Liver (tissue), 9 donors: ENCODE data around the gene MRPL21. TPM values are rescaled to one million over a fixed set of nuclear protein-coding genes. Genes with fewer than 3 reads are reported as not detected.
A peak's percentile ranks its signal among the peaks of the same experiment; 100 is the strongest.

Source experiments
- DNase-seq: peaks from one replicate; pipeline ENCODE4 v3.0.0-alpha.2; 2017; ENCODE audit warnings: low spot score
- H3K27ac ChIP-seq, 2 donors: one replicate each; pipeline ENCODE4 v1.7.0; 2013; ENCODE audit warnings: inconsistent platforms in 2 of 2, low read length in 2 of 2, control low read depth in 1 of 2, low read depth in 1 of 2, mild to moderate bottlenecking in 1 of 2
- H3K27me3 ChIP-seq, 4 donors: one replicate each; pipeline versions ENCODE4 v1.6.1 to v1.7.0; 2013; ENCODE audit warnings: low read length in 3 of 4, inconsistent platforms in 1 of 4, mild to moderate bottlenecking in 1 of 4, moderate library complexity in 1 of 4; ENCODE audit not compliant: control insufficient read depth in 4 of 4, insufficient read depth in 4 of 4
- H3K36me3 ChIP-seq, 4 donors: one replicate each; pipeline versions ENCODE4 v1.6.1 to v1.7.0; 2013; ENCODE audit warnings: low read length in 3 of 4, mild to moderate bottlenecking in 3 of 4, low read depth in 1 of 4, moderate library complexity in 1 of 4; ENCODE audit not compliant: control insufficient read depth in 4 of 4, insufficient read depth in 3 of 4
- H3K4me1 ChIP-seq, 4 donors: one replicate each; pipeline versions ENCODE4 v1.6.1 to v1.7.0; 2013; ENCODE audit warnings: low read length in 3 of 4, mild to moderate bottlenecking in 3 of 4, moderate library complexity in 1 of 4; ENCODE audit not compliant: control insufficient read depth in 4 of 4, insufficient read depth in 4 of 4
- H3K4me3 ChIP-seq, 3 donors: one replicate each; pipeline versions ENCODE4 v1.6.1 to v1.7.0; 2013; ENCODE audit warnings: low read length in 3 of 3, control low read depth in 1 of 3, low read depth in 1 of 3, mild to moderate bottlenecking in 1 of 3
- H3K9ac ChIP-seq, 2 donors: one replicate each; pipeline ENCODE4 v1.7.0; 2013; ENCODE audit warnings: low read length in 2 of 2, mild to moderate bottlenecking in 2 of 2, moderate library complexity in 2 of 2, control low read depth in 1 of 2, low read depth in 1 of 2
- H3K9me3 ChIP-seq, 4 donors: one replicate each; pipeline versions ENCODE4 v1.6.1 to v1.7.0; 2013; ENCODE audit warnings: low read length in 3 of 4; ENCODE audit not compliant: control insufficient read depth in 4 of 4
- EGR1 ChIP-seq, 2 donors: IDR thresholded peaks; 2 replicates each; pipeline ENCODE4 v1.6.1; 2016 to 2018; ENCODE audit warnings: antibody characterized with exemption in 2 of 2, low read depth in 2 of 2
- FOXA1 ChIP-seq: IDR thresholded peaks from 2 replicates; pipeline ENCODE4 v1.6.1; 2016; ENCODE audit warnings: antibody characterized with exemption
- FOXA2 ChIP-seq: IDR thresholded peaks from 2 replicates; pipeline ENCODE4 v1.6.1; 2016; ENCODE audit warnings: antibody characterized with exemption
- GABPA ChIP-seq, 2 donors: IDR thresholded peaks in 1 of 2; conservative IDR thresholded peaks in 1 of 2; 2 replicates each; pipeline ENCODE4 v1.6.1; 2016; ENCODE audit warnings: antibody characterized with exemption in 2 of 2, mild to moderate bottlenecking in 1 of 2, moderate library complexity in 1 of 2
- HNF4A ChIP-seq, 2 donors: conservative IDR thresholded peaks; 2 replicates each; pipeline ENCODE4 v1.6.1; 2016; ENCODE audit warnings: antibody characterized with exemption in 2 of 2, mild to moderate bottlenecking in 2 of 2
- HNF4G ChIP-seq: IDR thresholded peaks from 2 replicates; pipeline ENCODE4 v1.6.1; 2016; ENCODE audit warnings: antibody characterized with exemption
- JUND ChIP-seq, 2 donors: IDR thresholded peaks; 2 replicates each; pipeline ENCODE4 v1.6.1; 2016; ENCODE audit warnings: antibody characterized with exemption in 2 of 2
- NR2F2 ChIP-seq: IDR thresholded peaks from 2 replicates; pipeline ENCODE4 v1.6.1; 2016; ENCODE audit warnings: antibody characterized with exemption
- RAD21 ChIP-seq, 2 donors: IDR thresholded peaks; 2 replicates each; pipeline ENCODE4 v1.6.1; 2016; ENCODE audit warnings: antibody characterized with exemption in 2 of 2, mild to moderate bottlenecking in 2 of 2
- RXRA ChIP-seq, 2 donors: IDR thresholded peaks; 2 replicates each; pipeline ENCODE4 v1.6.1; 2017 to 2018; ENCODE audit warnings: antibody characterized with exemption in 2 of 2, mild to moderate bottlenecking in 1 of 2
- SP1 ChIP-seq: IDR thresholded peaks from 2 replicates; pipeline ENCODE4 v1.6.1; 2018; ENCODE audit warnings: antibody characterized with exemption, mild to moderate bottlenecking
- TAF1 ChIP-seq: conservative IDR thresholded peaks from 2 replicates; pipeline ENCODE4 v1.6.1; 2016; ENCODE audit warnings: antibody characterized with exemption, mild to moderate bottlenecking
- YY1 ChIP-seq: IDR thresholded peaks from 2 replicates; pipeline ENCODE4 v1.6.1; 2016; ENCODE audit warnings: antibody characterized with exemption, mild to moderate bottlenecking
- WGBS: extraction: QIAGEN DNeasy Blood & Tissue Kit; methylation state at CpG from one replicate; pipeline ENCODE4 v1.1.7; 2013; 5-methylcytosine and 5-hydroxymethylcytosine counted together
- polyA plus RNA-seq, 2 donors: library from polyadenylated mRNA; stranded (reverse) in 1 of 2; unstranded in 1 of 2; fragments of 200-250 nt in 1 of 2; fragments of >200 nt in 1 of 2; fragmentation: Nextera tagmentation in 1 of 2; extraction: Ambion mirVana in 1 of 2; gene quantifications; one replicate each; pipeline versions ENCODE4 v1.2.1 to v1.2.3, GENCODE V29; 2013 to 2015
- total RNA-seq, 2 donors: library from RNA; depleted of rRNA; stranded (reverse); fragments of >200 nt; gene quantifications; one replicate each; pipeline ENCODE4 v1.2.3, GENCODE V29; 2014
- TF ChIP-seq, protein P1 (sequence below): IDR thresholded peaks from 2 replicates; pipeline ENCODE4 v1.6.1; 2016; ENCODE audit warnings: antibody characterized with exemption
- TF ChIP-seq, protein P2 (sequence below): fragments of 150-350 bp; IDR thresholded peaks from 2 replicates; pipeline ENCODE4 v1.5.1; 2017; ENCODE audit warnings: improper control_type of control experiment, low read depth, low read length; ENCODE audit not compliant: missing input control
- TF ChIP-seq, protein P3 (sequence below): IDR thresholded peaks from 2 replicates; pipeline ENCODE4 v1.6.1; 2016; ENCODE audit warnings: antibody characterized with exemption, mild to moderate bottlenecking
- TF ChIP-seq, protein P4 (sequence below): IDR thresholded peaks from 2 replicates; pipeline ENCODE4 v1.6.1; 2016; ENCODE audit warnings: antibody characterized with exemption
- TF ChIP-seq, protein P5 (sequence below): IDR thresholded peaks from 2 replicates; pipeline ENCODE4 v1.6.1; 2016; ENCODE audit warnings: antibody characterized with exemption
- donor health status: healthy.
- donor health status: healthy.
- donor health status: healthy.
- donor health status: healthy.
- donor health status: healthy.

Gene MRPL21
- total RNA-seq (10 to 100 TPM; 22.3 to 22.8 TPM), polyA plus RNA-seq (10 to 100 TPM; 48.1 to 76.8 TPM)

DNA sequence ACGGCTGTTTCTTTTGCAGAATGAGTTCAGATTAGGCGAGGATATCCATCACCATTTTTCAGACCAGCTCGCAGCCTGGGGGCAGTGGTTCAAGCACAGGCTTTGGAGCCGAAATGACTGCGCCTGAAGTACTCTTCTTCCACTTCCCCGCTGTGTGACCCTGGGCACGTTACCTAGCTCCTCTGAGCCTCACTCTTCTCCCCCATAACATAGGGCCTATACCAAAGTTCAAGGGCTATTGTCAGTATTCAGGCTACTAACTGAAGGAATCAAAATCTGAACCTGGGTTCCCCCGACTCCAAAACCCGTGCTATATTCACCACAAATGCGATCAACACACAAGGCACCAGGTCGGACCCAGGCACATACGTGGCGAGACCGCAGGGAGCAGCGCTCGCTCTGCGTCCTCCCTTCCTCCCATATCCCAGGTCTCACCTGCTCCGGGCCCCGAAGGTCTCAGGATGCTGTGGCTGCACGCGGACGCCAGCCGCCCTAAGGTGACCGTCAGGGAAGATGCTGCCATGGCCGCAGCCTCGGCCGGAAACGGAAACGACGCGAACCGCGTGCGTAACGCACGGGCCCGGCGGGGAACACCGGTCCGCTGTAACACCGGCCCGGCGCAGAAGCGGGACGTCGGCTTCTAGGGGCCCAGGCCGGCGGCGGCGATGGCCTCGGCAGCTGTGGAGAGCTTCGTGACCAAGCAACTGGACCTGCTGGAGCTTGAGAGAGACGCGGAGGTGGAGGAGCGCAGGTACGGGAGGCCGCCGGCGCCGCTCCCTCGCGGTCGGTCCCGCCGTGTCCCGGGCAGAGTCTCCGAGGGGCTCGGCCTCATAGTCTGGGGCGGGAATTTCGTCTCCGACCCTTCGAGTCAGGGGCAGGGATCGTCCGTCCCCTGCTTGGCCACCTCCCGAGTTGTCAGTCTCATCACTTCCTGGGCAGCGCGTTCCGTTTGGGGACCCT, at the start of gene MRPL21, which contains the start of gene IGHMBP2:
TSS of gene MRPL21 (minus strand) at position 545 of the 960 bp plus-strand sequence. CDS start at position 523, 22 bp downstream.
TSS of gene IGHMBP2 (plus strand) at position 604 of the 960 bp plus-strand sequence. CDS start at position 666, 62 bp downstream.
- no peaks in the 10 kb centered on the region for H3K27me3 ChIP-seq
- peaks cover 4 to 30% (median 24%) of the 10 kb centered on the region in 4 donors for H3K4me1 ChIP-seq
- H3K36me3 ChIP-seq = peaks cover 0 to 23% (median 12%) of the 10 kb centered on the region in 4 donors
- under 1% methylated on average over 78 of the region's 78 CpGs for WGBS
- DNase-seq = peak; percentile 89
- H3K4me3 ChIP-seq = peak within 1 kb of the TSS; percentile 80 to 94 (median 93)
- H3K27ac ChIP-seq = peak within 1 kb of the TSS; percentile 78 to 83
- no peaks in the 10 kb centered on the region for H3K9me3 ChIP-seq
- peak within 1 kb of the TSS; percentile 83 to 96 for H3K9ac ChIP-seq
- TF ChIP-seq, protein P1, sequence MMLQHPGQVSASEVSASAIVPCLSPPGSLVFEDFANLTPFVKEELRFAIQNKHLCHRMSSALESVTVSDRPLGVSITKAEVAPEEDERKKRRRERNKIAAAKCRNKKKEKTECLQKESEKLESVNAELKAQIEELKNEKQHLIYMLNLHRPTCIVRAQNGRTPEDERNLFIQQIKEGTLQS = no peak
- TF ChIP-seq EGR1 (IDR thresholded peaks at IDR 0.05; ENCODE audit: low read depth in 2 of 2) = no peak
- TF ChIP-seq TAF1 = no peak
- TF ChIP-seq SP1 = peak; percentile 50
- TF ChIP-seq RXRA (IDR thresholded peaks at IDR 0.05) = peak in 1 of 2 donors; percentile 11
- TF ChIP-seq HNF4A (conservative IDR thresholded peaks at IDR 0.05) = no peak
- TF ChIP-seq, protein P2, sequence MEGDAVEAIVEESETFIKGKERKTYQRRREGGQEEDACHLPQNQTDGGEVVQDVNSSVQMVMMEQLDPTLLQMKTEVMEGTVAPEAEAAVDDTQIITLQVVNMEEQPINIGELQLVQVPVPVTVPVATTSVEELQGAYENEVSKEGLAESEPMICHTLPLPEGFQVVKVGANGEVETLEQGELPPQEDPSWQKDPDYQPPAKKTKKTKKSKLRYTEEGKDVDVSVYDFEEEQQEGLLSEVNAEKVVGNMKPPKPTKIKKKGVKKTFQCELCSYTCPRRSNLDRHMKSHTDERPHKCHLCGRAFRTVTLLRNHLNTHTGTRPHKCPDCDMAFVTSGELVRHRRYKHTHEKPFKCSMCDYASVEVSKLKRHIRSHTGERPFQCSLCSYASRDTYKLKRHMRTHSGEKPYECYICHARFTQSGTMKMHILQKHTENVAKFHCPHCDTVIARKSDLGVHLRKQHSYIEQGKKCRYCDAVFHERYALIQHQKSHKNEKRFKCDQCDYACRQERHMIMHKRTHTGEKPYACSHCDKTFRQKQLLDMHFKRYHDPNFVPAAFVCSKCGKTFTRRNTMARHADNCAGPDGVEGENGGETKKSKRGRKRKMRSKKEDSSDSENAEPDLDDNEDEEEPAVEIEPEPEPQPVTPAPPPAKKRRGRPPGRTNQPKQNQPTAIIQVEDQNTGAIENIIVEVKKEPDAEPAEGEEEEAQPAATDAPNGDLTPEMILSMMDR = no peak
- no peak for TF ChIP-seq HNF4G
- no peak for TF ChIP-seq FOXA1
- TF ChIP-seq GABPA (IDR thresholded peaks at IDR 0.05 in 1 of 2, conservative IDR thresholded peaks at IDR 0.05 in 1 of 2) = peak; percentile 94 to 98
- TF ChIP-seq, protein P3, sequence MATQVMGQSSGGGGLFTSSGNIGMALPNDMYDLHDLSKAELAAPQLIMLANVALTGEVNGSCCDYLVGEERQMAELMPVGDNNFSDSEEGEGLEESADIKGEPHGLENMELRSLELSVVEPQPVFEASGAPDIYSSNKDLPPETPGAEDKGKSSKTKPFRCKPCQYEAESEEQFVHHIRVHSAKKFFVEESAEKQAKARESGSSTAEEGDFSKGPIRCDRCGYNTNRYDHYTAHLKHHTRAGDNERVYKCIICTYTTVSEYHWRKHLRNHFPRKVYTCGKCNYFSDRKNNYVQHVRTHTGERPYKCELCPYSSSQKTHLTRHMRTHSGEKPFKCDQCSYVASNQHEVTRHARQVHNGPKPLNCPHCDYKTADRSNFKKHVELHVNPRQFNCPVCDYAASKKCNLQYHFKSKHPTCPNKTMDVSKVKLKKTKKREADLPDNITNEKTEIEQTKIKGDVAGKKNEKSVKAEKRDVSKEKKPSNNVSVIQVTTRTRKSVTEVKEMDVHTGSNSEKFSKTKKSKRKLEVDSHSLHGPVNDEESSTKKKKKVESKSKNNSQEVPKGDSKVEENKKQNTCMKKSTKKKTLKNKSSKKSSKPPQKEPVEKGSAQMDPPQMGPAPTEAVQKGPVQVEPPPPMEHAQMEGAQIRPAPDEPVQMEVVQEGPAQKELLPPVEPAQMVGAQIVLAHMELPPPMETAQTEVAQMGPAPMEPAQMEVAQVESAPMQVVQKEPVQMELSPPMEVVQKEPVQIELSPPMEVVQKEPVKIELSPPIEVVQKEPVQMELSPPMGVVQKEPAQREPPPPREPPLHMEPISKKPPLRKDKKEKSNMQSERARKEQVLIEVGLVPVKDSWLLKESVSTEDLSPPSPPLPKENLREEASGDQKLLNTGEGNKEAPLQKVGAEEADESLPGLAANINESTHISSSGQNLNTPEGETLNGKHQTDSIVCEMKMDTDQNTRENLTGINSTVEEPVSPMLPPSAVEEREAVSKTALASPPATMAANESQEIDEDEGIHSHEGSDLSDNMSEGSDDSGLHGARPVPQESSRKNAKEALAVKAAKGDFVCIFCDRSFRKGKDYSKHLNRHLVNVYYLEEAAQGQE = peak; percentile 43
- TF ChIP-seq JUND (IDR thresholded peaks at IDR 0.05) = no peak
- no peak for TF ChIP-seq FOXA2
- peak; percentile 93 for TF ChIP-seq YY1
- TF ChIP-seq, protein P4, sequence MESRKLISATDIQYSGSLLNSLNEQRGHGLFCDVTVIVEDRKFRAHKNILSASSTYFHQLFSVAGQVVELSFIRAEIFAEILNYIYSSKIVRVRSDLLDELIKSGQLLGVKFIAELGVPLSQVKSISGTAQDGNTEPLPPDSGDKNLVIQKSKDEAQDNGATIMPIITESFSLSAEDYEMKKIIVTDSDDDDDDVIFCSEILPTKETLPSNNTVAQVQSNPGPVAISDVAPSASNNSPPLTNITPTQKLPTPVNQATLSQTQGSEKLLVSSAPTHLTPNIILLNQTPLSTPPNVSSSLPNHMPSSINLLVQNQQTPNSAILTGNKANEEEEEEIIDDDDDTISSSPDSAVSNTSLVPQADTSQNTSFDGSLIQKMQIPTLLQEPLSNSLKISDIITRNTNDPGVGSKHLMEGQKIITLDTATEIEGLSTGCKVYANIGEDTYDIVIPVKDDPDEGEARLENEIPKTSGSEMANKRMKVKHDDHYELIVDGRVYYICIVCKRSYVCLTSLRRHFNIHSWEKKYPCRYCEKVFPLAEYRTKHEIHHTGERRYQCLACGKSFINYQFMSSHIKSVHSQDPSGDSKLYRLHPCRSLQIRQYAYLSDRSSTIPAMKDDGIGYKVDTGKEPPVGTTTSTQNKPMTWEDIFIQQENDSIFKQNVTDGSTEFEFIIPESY = no peak
- TF ChIP-seq, protein P5, sequence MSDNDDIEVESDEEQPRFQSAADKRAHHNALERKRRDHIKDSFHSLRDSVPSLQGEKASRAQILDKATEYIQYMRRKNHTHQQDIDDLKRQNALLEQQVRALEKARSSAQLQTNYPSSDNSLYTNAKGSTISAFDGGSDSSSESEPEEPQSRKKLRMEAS = peak; percentile 84
- TF ChIP-seq NR2F2 = no peak
- peak; percentile 51 to 69 for TF ChIP-seq RAD21 (IDR thresholded peaks at IDR 0.05)
